Activated CD4-positive, alpha-beta memory T cell treated with anti-CD3 and anti-CD28 coated beads, Interleukin-2, amount 10 ng/mL, durations not matched to agents 7 days and 5 days (primary cell): ENCODE measurements around the gene RNU6-9. TPM values are rescaled to one million over a fixed set of nuclear protein-coding genes. Genes with fewer than 3 reads are reported as not detected.
"Not testable (repeated sequence)": the region's sequence is repeated elsewhere in the genome, so short reads cannot be mapped to it uniquely, and the experiment has no call there.

ENCODE experiments used
- CTCF ChIA-PET: fragments of 350-600 bp; sonication (Branson Sonifier 250); formaldehyde crosslinking; loops from one replicate; lab custom pipeline; 2021; ENCODE audit warnings: antibody characterized with exemption, inconsistent platforms; lab: Charles Lee
- POLR2A ChIA-PET: fragments of 350-600 bp; sonication (Branson Sonifier 250); formaldehyde crosslinking; loops from one replicate; lab custom pipeline; 2021; ENCODE audit warnings: antibody characterized with exemption; lab: Charles Lee
- DNase-seq: peaks from one replicate; pipeline ENCODE4 v3.0.0-alpha.2; 2020
- H3K27ac Mint-ChIP-seq: one replicate; pipeline ENCODE4 v1.8.0; 2021; ENCODE audit warnings: mild to moderate bottlenecking, mixed read lengths
- H3K27me3 Mint-ChIP-seq: one replicate; pipeline ENCODE4 v1.8.0; 2021; ENCODE audit warnings: mixed read lengths
- H3K36me3 Mint-ChIP-seq: one replicate; pipeline ENCODE4 v1.8.0; 2021; ENCODE audit warnings: low read depth, mixed read lengths
- H3K4me1 Mint-ChIP-seq: one replicate; pipeline ENCODE4 v1.8.0; 2021; ENCODE audit warnings: mixed read lengths
- H3K4me3 Mint-ChIP-seq: one replicate; pipeline ENCODE4 v1.8.0; 2021; ENCODE audit warnings: mild to moderate bottlenecking, mixed read lengths
- H3K9me3 Mint-ChIP-seq: one replicate; pipeline ENCODE4 v1.8.0; 2021; ENCODE audit warnings: mixed read lengths
- total RNA-seq, 2 experiments: library from RNA; stranded (reverse); gene quantifications; one replicate each; pipeline ENCODE4 v1.2.3, GENCODE V29; 2021

Gene RNU6-9
- total RNA-seq, 2 experiments from 2014 or later = not detected

GRCh38 chr19:875265-875879 is 17.9 kb upstream of the RNU6-9 start:
- Mint-ChIP-seq H3K4me1 (peaks cover 11% of the 10 kb centered on the region), H3K27ac (no peak overlapping the region), H3K4me3 (no peak overlapping the region), H3K9me3 (no peaks in the 10 kb centered on the region), H3K36me3 (peaks cover 9% of the 10 kb centered on the region), H3K27me3 (no peaks in the 10 kb centered on the region)
- POLR2A ChIA-PET = interaction anchor here (1.3 kb wide), 2 partner anchors 10 to 33 kb away, joined by 3 to 4 read pairs; no protein-coding TSS in a partner anchor
- CTCF ChIA-PET = interaction anchor here (1.1 kb wide), 1 partner anchor 12 kb away, joined by 4 read pairs; no protein-coding TSS in a partner anchor
- DNase-seq = no peak

DNA sequence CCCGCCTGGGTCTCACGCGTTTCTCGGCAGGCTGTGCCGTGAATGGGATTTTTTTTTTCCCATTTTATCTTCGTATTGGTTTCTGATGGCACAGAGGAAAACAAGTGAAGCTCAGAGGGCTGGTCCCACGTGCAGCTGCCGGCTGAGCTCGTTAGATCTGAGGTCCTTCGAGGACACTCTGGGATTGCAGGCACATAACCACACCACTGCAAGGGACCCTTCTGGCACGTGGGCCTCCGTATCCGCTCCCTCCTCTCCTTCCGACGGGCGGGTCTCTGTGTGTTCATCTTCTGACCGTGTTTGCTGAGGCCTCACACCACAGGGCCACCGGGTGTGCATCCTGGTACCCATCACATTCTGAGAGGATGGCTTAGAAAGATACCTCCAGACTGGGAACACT is 17.2 kb upstream of the RNU6-9 start:
- ChIA-PET CTCF (interaction anchor here (1.1 kb wide), 1 partner anchor 12 kb away, joined by 4 read pairs; no protein-coding TSS in a partner anchor), POLR2A (interaction anchor here (1.3 kb wide), 2 partner anchors 11 to 33 kb away, joined by 3 to 4 read pairs; no protein-coding TSS in a partner anchor)
- H3K27me3 Mint-ChIP-seq = no peaks in the 10 kb centered on the region
- DNase-seq = no peak
- no peak overlapping the region for H3K4me3 Mint-ChIP-seq
- peaks cover 11% of the 10 kb centered on the region for H3K4me1 Mint-ChIP-seq
- H3K9me3 Mint-ChIP-seq = no peaks in the 10 kb centered on the region
- H3K36me3 Mint-ChIP-seq = peaks cover 10% of the 10 kb centered on the region
- no peak overlapping the region for H3K27ac Mint-ChIP-seq

DNA sequence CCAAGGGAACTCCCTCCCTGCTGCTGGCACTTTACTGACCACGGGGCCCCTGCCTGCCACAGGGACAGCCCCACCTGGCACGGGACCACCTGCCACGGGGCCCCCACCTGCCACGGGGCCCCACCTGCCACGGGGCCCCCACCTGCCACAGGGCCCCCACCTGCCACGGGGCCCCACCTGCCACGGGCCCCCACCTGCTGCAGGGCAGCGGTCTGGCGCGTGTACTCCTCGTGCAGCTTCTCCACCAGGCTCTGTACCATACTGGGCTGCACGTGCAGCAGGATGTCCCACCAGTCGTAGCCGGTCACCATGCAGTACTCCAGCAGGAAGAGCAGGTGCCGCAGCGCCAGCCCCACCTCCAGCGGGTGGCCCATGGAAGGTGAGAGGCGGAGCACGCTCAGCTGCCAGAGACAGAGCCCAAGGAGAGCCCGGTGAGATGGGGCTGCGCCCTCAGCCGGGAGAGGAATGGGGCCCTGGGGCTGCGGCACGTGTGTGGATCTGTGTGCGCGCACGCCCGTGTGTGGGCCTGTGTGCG is 16.4 kb upstream of the RNU6-9 start:
- Mint-ChIP-seq H3K9me3 (no peaks in the 10 kb centered on the region), H3K4me1 (peaks cover 9% of the 10 kb centered on the region)

GRCh38 chr19:877992-878660 is 15.2 kb upstream of the RNU6-9 start:
- peaks cover 19% of the 10 kb centered on the region for H3K36me3 Mint-ChIP-seq
- not testable (repeated sequence) for H3K27ac Mint-ChIP-seq

More for the DNA sequence above, 16.4 kb upstream of the RNU6-9 start:
- no peaks in the 10 kb centered on the region for H3K27me3 Mint-ChIP-seq
- no peak for DNase-seq
- H3K4me3 Mint-ChIP-seq = no peak overlapping the region
- ChIA-PET POLR2A (interaction anchor here (1.0 kb wide), 1 partner anchor 30 kb away, joined by 3 read pairs; no protein-coding TSS in a partner anchor), CTCF (no interaction called here)
- no peak overlapping the region for H3K27ac Mint-ChIP-seq
- peaks cover 16% of the 10 kb centered on the region for H3K36me3 Mint-ChIP-seq

GRCh38 chr19:878751-879561 is 14.3 kb upstream of the RNU6-9 start:
- POLR2A ChIA-PET = interaction anchor here (1.4 to 1.6 kb wide), 2 partner anchors 14 to 31 kb away, joined by 3 read pairs; partner anchors contain the start of genes MED16 and RNU6-9
- DNase-seq, H3K27ac Mint-ChIP-seq, H3K9me3 Mint-ChIP-seq, H3K27me3 Mint-ChIP-seq, CTCF ChIA-PET, H3K4me1 Mint-ChIP-seq, H3K4me3 Mint-ChIP-seq: not testable (repeated sequence)
- H3K36me3 Mint-ChIP-seq = peaks cover 22% of the 10 kb centered on the region

More at GRCh38 chr19:877992-878660, 15.2 kb upstream of the RNU6-9 start:
- DNase-seq, H3K27me3 Mint-ChIP-seq, H3K9me3 Mint-ChIP-seq, H3K4me3 Mint-ChIP-seq, H3K4me1 Mint-ChIP-seq, CTCF ChIA-PET: not testable (repeated sequence)
- POLR2A ChIA-PET = interaction anchor here (1.6 kb wide), 1 partner anchor 15 kb away, joined by 3 read pairs; the partner anchor contains the start of genes MED16 and RNU6-9

GRCh38 chr19:879711-880438 is 13.4 kb upstream of the RNU6-9 start:
- Mint-ChIP-seq H3K27ac (no peak overlapping the region), H3K4me1 (no peaks in the 10 kb centered on the region), H3K36me3 (peaks cover 22% of the 10 kb centered on the region), H3K9me3 (no peaks in the 10 kb centered on the region), H3K4me3 (no peak overlapping the region), H3K27me3 (no peaks in the 10 kb centered on the region)
- CTCF ChIA-PET = no interaction called here
- POLR2A ChIA-PET = interaction anchor here (1.1 to 3.6 kb wide), 4 partner anchors 13 to 30 kb away, joined by 3 to 14 read pairs (median 4); partner anchors contain the start of genes MED16 and RNU6-9
- DNase-seq = no peak

DNA sequence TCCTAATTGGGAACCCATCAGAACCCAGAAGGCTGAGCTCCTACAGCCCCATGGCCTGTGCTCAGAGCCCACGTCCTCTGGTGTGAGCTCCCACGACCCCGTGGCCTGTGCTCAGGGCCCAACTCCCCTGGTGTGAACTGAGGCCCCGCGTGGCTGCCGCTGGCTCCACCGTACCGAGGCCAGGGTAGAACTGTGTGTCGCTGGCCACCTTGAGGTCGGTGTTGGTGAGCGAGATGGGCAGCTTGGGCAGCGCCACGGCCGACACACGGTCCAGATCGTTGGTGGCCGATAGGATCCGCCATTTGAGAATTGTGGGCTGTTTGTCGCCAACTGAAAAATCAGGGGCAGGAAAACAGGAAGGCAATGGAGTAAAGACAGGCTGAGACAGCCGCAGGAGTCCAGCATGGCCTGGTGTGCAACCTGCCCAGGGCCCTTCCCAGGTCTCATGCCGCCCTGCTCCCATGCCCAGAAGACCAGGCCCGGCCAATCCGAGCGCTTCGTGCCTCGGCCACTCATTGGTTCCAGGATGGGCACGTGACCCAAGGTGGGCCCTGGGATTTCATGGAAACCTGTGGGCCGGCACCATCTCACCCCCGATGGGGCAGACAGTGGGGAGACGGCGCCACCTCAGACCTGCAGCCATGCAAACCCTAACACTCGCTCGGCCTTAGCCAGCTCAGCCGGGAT is 11.8 kb upstream of the RNU6-9 start:
- no peak overlapping the region for H3K4me3 Mint-ChIP-seq
- no peaks in the 10 kb centered on the region for H3K4me1 Mint-ChIP-seq
- H3K9me3 Mint-ChIP-seq = no peaks in the 10 kb centered on the region
- peaks cover 22% of the 10 kb centered on the region for H3K36me3 Mint-ChIP-seq
- H3K27ac Mint-ChIP-seq = no peak overlapping the region
- ChIA-PET POLR2A (interaction anchor here (0.7 to 3.6 kb wide), 2 partner anchors 8 to 11 kb away, joined by 3 to 14 read pairs; partner anchors contain the start of genes MED16 and RNU6-9), CTCF (interaction anchor here (1.1 kb wide), 1 partner anchor 18 kb away, joined by 3 read pairs; no protein-coding TSS in a partner anchor)
- no peaks in the 10 kb centered on the region for H3K27me3 Mint-ChIP-seq
- DNase-seq = no peak

- H3K4me1 Mint-ChIP-seq = no peaks in the 10 kb centered on the region
- POLR2A ChIA-PET = interaction anchor here (3.6 kb wide), 1 partner anchor 10 kb away, joined by 14 read pairs; the partner anchor contains the start of genes MED16 and RNU6-9
- no peaks in the 10 kb centered on the region for H3K9me3 Mint-ChIP-seq
- peaks cover 25% of the 10 kb centered on the region for H3K36me3 Mint-ChIP-seq
- no peak overlapping the region for H3K4me3 Mint-ChIP-seq
- CTCF ChIA-PET = interaction anchor here (1.0 kb wide), 1 partner anchor 19 kb away, joined by 3 read pairs; no protein-coding TSS in a partner anchor
- no peak for DNase-seq
- no peak overlapping the region for H3K27ac Mint-ChIP-seq
- no peaks in the 10 kb centered on the region for H3K27me3 Mint-ChIP-seq
These were observed 10.3 kb upstream of the RNU6-9 start for GRCh38 chr19:882871-883497.

- POLR2A ChIA-PET = interaction anchor here (3.6 kb wide), 1 partner anchor 9 kb away, joined by 14 read pairs; the partner anchor contains the start of genes MED16 and RNU6-9
- Mint-ChIP-seq H3K27me3 (no peaks in the 10 kb centered on the region), H3K36me3 (peaks cover 25% of the 10 kb centered on the region), H3K27ac (no peak overlapping the region), H3K4me3 (no peak overlapping the region), H3K9me3 (no peaks in the 10 kb centered on the region), H3K4me1 (no peaks in the 10 kb centered on the region)
- CTCF ChIA-PET = interaction anchor here (1.0 kb wide), 1 partner anchor 20 kb away, joined by 3 read pairs; no protein-coding TSS in a partner anchor
- no peak for DNase-seq
These were observed 9.5 kb upstream of the RNU6-9 start for GRCh38 chr19:883661-884211.

DNA sequence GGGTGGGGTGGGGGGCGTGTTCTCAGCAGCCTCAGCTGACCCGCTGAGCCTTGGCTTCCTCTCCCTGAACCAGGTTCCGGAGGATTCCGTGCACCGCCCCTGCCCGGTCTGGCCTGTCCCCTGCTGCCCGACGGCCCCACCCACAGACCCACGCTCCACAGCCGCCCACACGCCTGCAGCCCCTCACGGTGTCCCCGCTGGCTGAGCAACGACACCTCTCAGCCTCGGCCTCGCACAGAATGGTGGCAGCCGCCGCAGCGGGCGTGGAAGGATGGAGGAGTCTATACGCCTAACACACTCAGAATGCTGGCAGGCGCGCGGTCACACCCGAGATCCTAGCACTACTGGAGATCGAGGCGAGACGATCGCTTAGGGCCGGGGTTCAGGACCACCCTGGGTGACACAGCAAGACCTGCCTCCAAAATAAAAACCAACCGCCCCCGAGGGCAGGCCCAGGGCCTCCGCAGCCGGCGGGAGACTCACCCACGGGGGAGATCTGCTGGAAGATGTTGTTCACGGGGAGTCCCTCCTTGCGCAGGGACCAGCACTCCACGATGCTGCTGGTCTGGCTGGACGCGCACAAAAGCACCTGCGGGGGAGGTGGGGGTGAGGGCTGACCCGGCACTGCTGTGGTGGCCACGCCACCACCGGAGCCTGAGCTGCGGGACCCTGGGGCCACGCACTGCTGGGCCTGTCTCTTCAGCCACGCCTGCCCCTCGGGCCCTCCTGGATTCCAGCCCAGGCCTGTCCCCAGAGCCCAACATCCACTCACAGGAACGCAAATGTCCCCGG is 8.7 kb upstream of the RNU6-9 start:
- H3K4me3 Mint-ChIP-seq = no peak overlapping the region
- POLR2A ChIA-PET = no interaction called here

More for the DNA sequence above, 8.7 kb upstream of the RNU6-9 start:
- no peak for DNase-seq
- Mint-ChIP-seq H3K27ac (no peak overlapping the region), H3K9me3 (no peaks in the 10 kb centered on the region), H3K27me3 (no peaks in the 10 kb centered on the region), H3K4me1 (no peaks in the 10 kb centered on the region), H3K36me3 (peaks cover 24% of the 10 kb centered on the region)
- CTCF ChIA-PET = no interaction called here
